Measurements from ENCODE around the gene PET117. TPM values are rescaled to one million over a fixed set of nuclear protein-coding genes. Genes with fewer than 3 reads are reported as not detected.

Gene PET117
- total RNA-seq, 1 experiment from 2014 or later = 25.0 TPM

DNA sequence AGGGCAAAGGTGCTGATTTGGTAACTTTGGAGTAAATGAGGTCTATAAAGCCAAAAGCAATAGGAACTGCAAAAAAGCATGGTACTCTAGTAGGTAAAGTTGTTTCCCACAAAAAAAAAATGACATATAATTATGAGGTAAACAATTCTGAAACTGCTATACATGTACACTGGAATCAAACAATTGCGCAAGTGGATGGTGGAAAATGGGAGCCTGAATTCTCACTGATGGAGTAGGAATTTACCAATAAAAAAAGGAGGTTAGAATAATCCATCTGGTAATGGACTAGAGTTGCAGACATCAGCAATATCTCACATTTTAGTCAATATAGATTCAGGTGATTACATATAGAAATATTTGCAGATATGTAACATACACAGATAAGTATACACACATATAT is 5.0 kb upstream of the PET117 start:
- Histone ChIP-seq H2BK20ac (ENCODE audit: low read depth, low read length, poor library complexity, severe bottlenecking) (no peak overlapping the region), H3T11ph (ENCODE audit: low read length) (no peak overlapping the region), H2BK15ac (ENCODE audit: low read depth, low read length) (no peak overlapping the region), H3K23ac (ENCODE audit: insufficient read length, low read depth, low read length) (no peak overlapping the region), H3K4me1 (ENCODE audit: insufficient read depth, low read length) (no peaks in the 10 kb centered on the region), H3K9ac (ENCODE audit: extremely low read depth, insufficient read length, low read length) (no peak overlapping the region), H3K9me3 (ENCODE audit: control insufficient read depth, low read depth, low read length) (no peaks in the 10 kb centered on the region), H2BK120ac (ENCODE audit: low read depth, low read length, poor library complexity, severe bottlenecking) (no peak overlapping the region), H3K23me2 (ENCODE audit: insufficient read length, low read depth, low read length, poor library complexity, severe bottlenecking) (no peaks in the 10 kb centered on the region), H3K27me3 (ENCODE audit: insufficient read depth, low read length) (no peaks in the 10 kb centered on the region), H3K56ac (ENCODE audit: insufficient read length, low read depth, low read length) (no peak overlapping the region), H3K27ac (ENCODE audit: insufficient read length, low read depth, low read length) (no peak overlapping the region), H2AFZ (ENCODE audit: low read length) (no peak overlapping the region), H4K8ac (replicated peaks; ENCODE audit: insufficient read length, low read depth, low read length) (no peak overlapping the region), H4K5ac (ENCODE audit: insufficient read length, low read depth, low read length) (no peak overlapping the region), H3K4me2 (ENCODE audit: insufficient read depth, insufficient read length, low read length) (no peak overlapping the region), H3K79me2 (ENCODE audit: insufficient read depth, low read length) (no peaks in the 10 kb centered on the region), H3K18ac (ENCODE audit: insufficient read length, low read depth, low read length) (no peak overlapping the region), H4K91ac (ENCODE audit: insufficient read length, low read depth, low read length) (no peak overlapping the region), H2BK5ac (ENCODE audit: insufficient read length, low read length) (no peak overlapping the region), H2AK5ac (ENCODE audit: insufficient read length, low read length) (no peak overlapping the region), H3K14ac (ENCODE audit: insufficient read depth, low read length) (no peak overlapping the region), H4K20me1 (ENCODE audit: control insufficient read depth, insufficient read depth, insufficient read length) (no peaks in the 10 kb centered on the region), H2BK12ac (ENCODE audit: insufficient read length, low read depth, low read length) (no peak overlapping the region), H3K4ac (ENCODE audit: low read depth, low read length) (no peak overlapping the region), H3K79me1 (ENCODE audit: insufficient read depth, low read depth, low read length, poor library complexity, severe bottlenecking) (no peaks in the 10 kb centered on the region)
- Mint-ChIP-seq H3K27me3 (ENCODE audit: low read depth) (peaks cover 5% of the 10 kb centered on the region; the same call in 1 of the 2 replicates), H3K27ac (no peak overlapping the region), H3K4me1 (peaks cover 5 to 6% of the 10 kb centered on the region in 2 experiments; a peak in 2 of 4 replicates), H3K36me3 (ENCODE audit: insufficient read depth in 1 of 3, low read depth in 3 of 3) (no peaks in the 10 kb centered on the region), H3K4me3 (no peak overlapping the region), H3K9me3 (no peaks in the 10 kb centered on the region)
- TF ChIP-seq, protein P1, sequence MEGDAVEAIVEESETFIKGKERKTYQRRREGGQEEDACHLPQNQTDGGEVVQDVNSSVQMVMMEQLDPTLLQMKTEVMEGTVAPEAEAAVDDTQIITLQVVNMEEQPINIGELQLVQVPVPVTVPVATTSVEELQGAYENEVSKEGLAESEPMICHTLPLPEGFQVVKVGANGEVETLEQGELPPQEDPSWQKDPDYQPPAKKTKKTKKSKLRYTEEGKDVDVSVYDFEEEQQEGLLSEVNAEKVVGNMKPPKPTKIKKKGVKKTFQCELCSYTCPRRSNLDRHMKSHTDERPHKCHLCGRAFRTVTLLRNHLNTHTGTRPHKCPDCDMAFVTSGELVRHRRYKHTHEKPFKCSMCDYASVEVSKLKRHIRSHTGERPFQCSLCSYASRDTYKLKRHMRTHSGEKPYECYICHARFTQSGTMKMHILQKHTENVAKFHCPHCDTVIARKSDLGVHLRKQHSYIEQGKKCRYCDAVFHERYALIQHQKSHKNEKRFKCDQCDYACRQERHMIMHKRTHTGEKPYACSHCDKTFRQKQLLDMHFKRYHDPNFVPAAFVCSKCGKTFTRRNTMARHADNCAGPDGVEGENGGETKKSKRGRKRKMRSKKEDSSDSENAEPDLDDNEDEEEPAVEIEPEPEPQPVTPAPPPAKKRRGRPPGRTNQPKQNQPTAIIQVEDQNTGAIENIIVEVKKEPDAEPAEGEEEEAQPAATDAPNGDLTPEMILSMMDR (conservative IDR thresholded peaks at IDR 0.05) = no peak
- DNase-seq = no peak
- no CpG with 5 or more reads among the region's 1 CpG for WGBS (ENCODE audit: extremely low coverage, insufficient read length, low lambda C conversion rate)
